PFSK-1 (cell line): ENCODE results near the gene KREMEN2.

Experiments used
- FOXP2 ChIP-seq: optimal IDR thresholded peaks from 2 replicates; pipeline ENCODE3; 2011; ENCODE audit warnings: borderline replicate concordance, control low read depth, inconsistent platforms; ENCODE audit not compliant: insufficient read depth; ENCODE audit errors: extremely low read length, extremely low read depth
- POLR2AphosphoS5 ChIP-seq: IDR thresholded peaks from 2 replicates; pipeline ENCODE4 v1.6.1; 2012; ENCODE audit warnings: low read depth, mild to moderate bottlenecking, control low read depth, low read length, moderate library complexity
- REST ChIP-seq, 2 experiments: IDR thresholded peaks; 2 replicates each; pipeline versions ENCODE4 v1.6.1 to v1.8.0; 2011 to 2012; ENCODE audit warnings: low read depth in 2 of 2, low read length in 2 of 2, control low read depth in 1 of 2, inconsistent platforms in 1 of 2, mild to moderate bottlenecking in 1 of 2, moderate library complexity in 1 of 2; ENCODE audit not compliant: insufficient read depth in 1 of 2
- SIN3A ChIP-seq: IDR thresholded peaks from 2 replicates; pipeline ENCODE4 v1.6.1; 2012; ENCODE audit warnings: mild to moderate bottlenecking, low read length, moderate library complexity, borderline replicate concordance; ENCODE audit not compliant: insufficient read depth
- TAF1 ChIP-seq: IDR thresholded peaks from 2 replicates; pipeline ENCODE4 v1.6.1; 2012; ENCODE audit warnings: low read length, control low read depth, borderline replicate concordance; ENCODE audit not compliant: insufficient read depth

KREMEN2 gene

GRCh38 chr16:2975161-2975795 lies 11.2 kb downstream of the KREMEN2 start:
- TF ChIP-seq FOXP2 (no peak), SIN3A (no peak), TAF1 (no peak), REST (IDR thresholded peaks at IDR 0.05; ENCODE audit: insufficient read depth in 1 of 2, low read depth in 2 of 2, low read length in 2 of 2) (no peak), POLR2AphosphoS5 (no peak)

GRCh38 chr16:2976201-2976600 lies 12.1 kb downstream of the KREMEN2 start:
- TF ChIP-seq REST (IDR thresholded peaks at IDR 0.05; ENCODE audit: insufficient read depth in 1 of 2, low read depth in 2 of 2, low read length in 2 of 2) (no peak), TAF1 (no peak), SIN3A (no peak), POLR2AphosphoS5 (no peak), FOXP2 (no peak)

GRCh38 chr16:2976673-2977072 lies 12.6 kb downstream of the KREMEN2 start:
- TF ChIP-seq POLR2AphosphoS5, result no peak

GRCh38 chr16:2977440-2977839 lies 13.4 kb downstream of the KREMEN2 start:
- TF ChIP-seq REST (IDR thresholded peaks at IDR 0.05; ENCODE audit: insufficient read depth in 1 of 2, low read depth in 2 of 2, low read length in 2 of 2) (no peak), SIN3A (no peak), FOXP2 (no peak), POLR2AphosphoS5 (no peak), TAF1 (no peak)

- TF ChIP-seq FOXP2 (no peak), TAF1 (0 out of 2 replicates have a peak, but pooled peaks have one; percentile 31)
Observed at GRCh38 chr16:2979669-2980226, 15.7 kb downstream of the KREMEN2 start.
